ENCODE measurements around the gene GCNT4. TPM values are rescaled to one million over a fixed set of nuclear protein-coding genes. Genes with fewer than 3 reads are reported as not detected.

The GCNT4 gene
- total RNA-seq, 2 donors from 2014 or later: 0.20 to 0.41 TPM

DNA sequence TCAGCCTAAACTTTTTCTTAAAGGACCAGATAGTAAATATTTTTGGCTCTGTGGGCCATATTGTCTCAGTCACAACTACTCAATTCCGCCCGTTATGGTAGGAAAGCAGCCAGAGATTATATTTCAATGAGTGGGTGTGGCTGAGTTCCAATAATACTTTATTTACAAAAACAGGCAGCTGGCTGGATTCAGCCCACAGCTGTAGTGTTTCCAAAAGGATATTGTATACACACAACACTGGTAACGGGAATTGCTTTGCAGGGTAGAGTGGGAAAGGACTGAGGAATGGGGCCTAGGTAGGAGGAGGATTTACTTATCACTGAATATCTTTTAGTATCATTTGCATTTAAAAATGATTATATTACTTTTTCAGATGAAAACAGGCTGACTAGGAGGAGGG, 21.0 kb downstream of the GCNT4 start:
- Histone ChIP-seq H3K4me1 (no peaks in the 10 kb centered on the region), H3K9me3 (no peaks in the 10 kb centered on the region), H3K27ac (no peak overlapping the region), H3K36me3 (no peaks in the 10 kb centered on the region), H3K4me3 (no peak overlapping the region), H3K27me3 (no peaks in the 10 kb centered on the region)
- DNase-seq (ENCODE audit: low spot score): no peak
- TF ChIP-seq, protein P1, sequence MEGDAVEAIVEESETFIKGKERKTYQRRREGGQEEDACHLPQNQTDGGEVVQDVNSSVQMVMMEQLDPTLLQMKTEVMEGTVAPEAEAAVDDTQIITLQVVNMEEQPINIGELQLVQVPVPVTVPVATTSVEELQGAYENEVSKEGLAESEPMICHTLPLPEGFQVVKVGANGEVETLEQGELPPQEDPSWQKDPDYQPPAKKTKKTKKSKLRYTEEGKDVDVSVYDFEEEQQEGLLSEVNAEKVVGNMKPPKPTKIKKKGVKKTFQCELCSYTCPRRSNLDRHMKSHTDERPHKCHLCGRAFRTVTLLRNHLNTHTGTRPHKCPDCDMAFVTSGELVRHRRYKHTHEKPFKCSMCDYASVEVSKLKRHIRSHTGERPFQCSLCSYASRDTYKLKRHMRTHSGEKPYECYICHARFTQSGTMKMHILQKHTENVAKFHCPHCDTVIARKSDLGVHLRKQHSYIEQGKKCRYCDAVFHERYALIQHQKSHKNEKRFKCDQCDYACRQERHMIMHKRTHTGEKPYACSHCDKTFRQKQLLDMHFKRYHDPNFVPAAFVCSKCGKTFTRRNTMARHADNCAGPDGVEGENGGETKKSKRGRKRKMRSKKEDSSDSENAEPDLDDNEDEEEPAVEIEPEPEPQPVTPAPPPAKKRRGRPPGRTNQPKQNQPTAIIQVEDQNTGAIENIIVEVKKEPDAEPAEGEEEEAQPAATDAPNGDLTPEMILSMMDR (IDR thresholded peaks at IDR 0.05): no peak

DNA sequence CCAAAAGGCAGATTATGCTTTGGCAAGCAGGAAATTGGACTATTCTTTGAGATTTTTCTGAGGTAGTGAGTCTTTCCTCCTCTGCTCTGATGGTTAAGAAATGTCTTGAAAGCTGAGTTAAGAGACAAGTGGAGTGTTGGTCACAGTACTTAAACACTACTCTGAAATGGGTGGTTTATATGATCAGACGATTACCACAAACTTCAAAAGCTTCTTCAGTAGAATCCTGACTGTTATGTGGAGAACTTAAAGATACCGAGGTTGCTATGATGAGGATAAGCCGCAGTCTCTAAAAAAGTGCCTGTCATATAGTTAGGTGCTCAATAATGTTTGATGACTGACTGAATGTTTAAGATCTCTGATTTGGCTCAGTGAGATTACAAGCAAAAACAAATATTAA, 24.3 kb downstream of the GCNT4 start:
- H3K4me1 ChIP-seq: no peaks in the 10 kb centered on the region
- DNase-seq (ENCODE audit: low spot score): no peak
- H3K27ac ChIP-seq: no peak overlapping the region
- no peaks in the 10 kb centered on the region for H3K27me3 ChIP-seq
- TF ChIP-seq, protein P1 (IDR thresholded peaks at IDR 0.05): no peak
- no peaks in the 10 kb centered on the region for H3K9me3 ChIP-seq
- no peak overlapping the region for H3K4me3 ChIP-seq
- H3K36me3 ChIP-seq: no peaks in the 10 kb centered on the region

DNA sequence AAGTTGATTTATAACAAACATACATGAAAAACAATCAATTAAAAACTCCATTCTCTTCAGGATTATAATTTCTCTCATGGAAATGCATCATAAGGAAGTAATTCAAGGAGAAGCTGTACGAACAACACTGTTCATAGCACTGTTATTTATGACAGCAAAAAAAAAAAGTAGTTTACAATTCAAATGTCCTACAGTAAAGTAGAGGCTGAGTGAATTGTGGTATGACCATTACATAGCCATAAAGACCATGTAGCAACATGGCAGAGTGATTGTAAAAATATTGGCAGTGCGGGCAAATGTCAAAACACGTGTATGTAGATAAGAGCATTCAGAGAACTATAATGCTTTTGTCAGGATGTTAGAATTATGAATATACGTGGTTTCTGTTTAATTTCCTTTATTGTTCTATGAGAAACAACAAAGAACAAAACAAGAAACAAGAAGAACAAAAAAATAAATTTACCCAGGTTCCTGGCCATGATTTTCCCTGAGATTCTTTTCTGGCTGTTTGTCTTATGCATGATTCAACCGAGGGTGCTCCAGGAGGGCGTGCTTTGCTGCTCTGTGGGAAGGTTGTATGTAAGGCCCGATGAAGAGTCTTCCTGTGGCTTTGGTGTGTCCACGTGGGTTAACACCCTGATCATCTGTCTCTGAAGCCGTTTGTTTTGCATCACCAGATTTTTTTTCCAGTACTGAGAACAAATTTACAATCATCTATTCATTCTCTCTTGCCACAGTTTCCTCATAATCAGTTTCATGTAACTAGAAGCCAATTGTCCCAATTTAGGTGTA, 28.8 kb downstream of the GCNT4 start:
- TF ChIP-seq, protein P1 (IDR thresholded peaks at IDR 0.05): no peak
- Histone ChIP-seq H3K36me3 (no peaks in the 10 kb centered on the region), H3K4me3 (no peak overlapping the region), H3K9me3 (no peaks in the 10 kb centered on the region), H3K27ac (no peak overlapping the region), H3K27me3 (no peaks in the 10 kb centered on the region), H3K4me1 (no peaks in the 10 kb centered on the region)
- no peak for DNase-seq (ENCODE audit: low spot score)

DNA sequence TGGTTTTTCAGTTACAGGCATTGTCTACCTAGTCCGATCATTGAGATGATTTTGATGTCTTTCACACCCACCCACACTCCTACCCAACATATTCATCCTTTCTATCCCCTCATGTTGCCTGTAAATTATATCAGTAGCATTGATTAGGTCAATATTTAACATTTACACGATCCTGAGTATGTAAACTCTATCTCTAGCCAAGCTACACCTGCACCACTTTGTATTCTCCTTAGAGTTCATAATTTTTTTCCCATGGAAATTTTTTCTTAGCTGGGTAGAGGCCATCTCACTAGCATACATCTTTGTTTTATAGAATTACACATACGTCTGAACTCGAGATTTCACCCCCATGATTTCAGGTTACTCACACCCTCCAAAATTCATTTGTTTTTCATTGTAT, 30.6 kb downstream of the GCNT4 start:
- Histone ChIP-seq H3K27ac (no peak overlapping the region), H3K9me3 (no peaks in the 10 kb centered on the region), H3K4me3 (no peak overlapping the region), H3K27me3 (no peaks in the 10 kb centered on the region), H3K36me3 (no peaks in the 10 kb centered on the region), H3K4me1 (no peaks in the 10 kb centered on the region)
- DNase-seq (ENCODE audit: low spot score): no peak
- TF ChIP-seq, protein P1 (IDR thresholded peaks at IDR 0.05): no peak

DNA sequence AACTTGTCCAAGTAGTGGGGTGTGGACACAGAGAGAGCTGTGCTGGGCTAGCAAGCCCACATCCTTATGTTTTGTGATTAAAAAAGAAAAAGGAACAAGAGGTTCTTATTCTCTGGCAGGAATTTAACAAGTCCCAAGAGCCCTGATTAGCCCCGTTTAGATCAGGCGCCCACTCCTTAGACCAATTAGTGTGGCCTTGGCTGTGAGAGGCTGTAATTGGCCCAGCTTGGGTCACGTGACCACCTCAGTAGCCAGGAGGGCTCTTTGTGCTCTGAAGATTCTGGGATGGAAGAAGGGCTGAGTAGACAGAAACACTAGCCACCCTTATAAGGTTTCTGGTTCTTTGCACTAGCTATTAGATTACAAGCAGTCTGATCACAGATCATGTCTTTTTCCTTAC, 31.1 kb downstream of the GCNT4 start:
- no peaks in the 10 kb centered on the region for H3K36me3 ChIP-seq
- H3K27ac ChIP-seq: no peak overlapping the region
- no peaks in the 10 kb centered on the region for H3K9me3 ChIP-seq
- TF ChIP-seq, protein P1 (IDR thresholded peaks at IDR 0.05): no peak
- H3K27me3 ChIP-seq: no peaks in the 10 kb centered on the region
- no peak overlapping the region for H3K4me3 ChIP-seq
- no peaks in the 10 kb centered on the region for H3K4me1 ChIP-seq
- DNase-seq (ENCODE audit: low spot score): no peak

All from right atrium auricular region (tissue), 2 donors.